SK-N-SH (cell line): Measurements from ENCODE around the gene COL24A1. TPM values are rescaled to one million over a fixed set of nuclear protein-coding genes. Genes with fewer than 3 reads are reported as not detected.

Experiments used
- CTCF ChIA-PET: fragments of 300-600, 350-600 bp; formaldehyde crosslinking; extraction: SDS; loops from one replicate; lab custom pipeline; 2021; lab: Yijun Ruan, JAX
- POLR2A ChIA-PET: fragments of 350-600 bp; sonication (Branson Sonifier 250); formaldehyde crosslinking; extraction: SDS; loops from one replicate; lab custom pipeline; 2020; ENCODE audit warnings: antibody characterized with exemption, inconsistent platforms; lab: Yijun Ruan, JAX
- DNase-seq: peaks from one replicate; pipeline ENCODE4 v3.0.0; 2012
- H2AFZ ChIP-seq: fragments of 200-600 bp; sonication (generic); 2 replicates; pipeline ENCODE4 v1.8.1; 2016; ENCODE audit warnings: antibody characterized with exemption, mild to moderate bottlenecking, low read depth
- H3F3A ChIP-seq: fragments of 200-600 bp; sonication (generic); replicated peaks from 2 replicates; pipeline ENCODE3; 2016; ENCODE audit warnings: antibody characterized with exemption, mild to moderate bottlenecking; ENCODE audit not compliant: insufficient read depth
- H3K27ac ChIP-seq, 2 experiments: fragments of 200-500 bp in 1 of 2; fragments of 200-600 bp in 1 of 2; sonication (Bioruptor generic) in 1 of 2; sonication (generic), shearing (Covaris generic) in 1 of 2; 2 replicates each; pipeline versions ENCODE4 v1.5.1 to v1.6.1; 2014 to 2016; ENCODE audit warnings: low read depth in 2 of 2, inconsistent platforms in 1 of 2, low read length in 1 of 2, mild to moderate bottlenecking in 1 of 2, mixed read lengths in 1 of 2
- H3K27me3 ChIP-seq: fragments of 200-600 bp; sonication (generic), shearing (Covaris generic); 2 replicates; pipeline ENCODE4 v1.6.1; 2016; ENCODE audit warnings: mixed run types; ENCODE audit not compliant: insufficient read depth
- H3K36me3 ChIP-seq, 2 experiments: fragments of 200-500 bp in 1 of 2; fragments of 200-600 bp in 1 of 2; sonication (Bioruptor generic) in 1 of 2; sonication (generic) in 1 of 2; replicated peaks in 1 of 2; 2 replicates each; pipeline versions ENCODE3 to v1.5.1; 2014 to 2016; ENCODE audit warnings: low read length in 1 of 2, mild to moderate bottlenecking in 1 of 2; ENCODE audit not compliant: insufficient read depth in 2 of 2, control insufficient read depth in 1 of 2
- H3K4me1 ChIP-seq, 2 experiments: fragments of 200-500 bp in 1 of 2; fragments of 200-600 bp in 1 of 2; sonication (Bioruptor generic) in 1 of 2; sonication (generic), shearing (Covaris generic) in 1 of 2; 2 replicates each; pipeline versions ENCODE4 v1.5.1 to v1.6.1; 2014 to 2016; ENCODE audit warnings: low read depth in 1 of 2, low read length in 1 of 2, mixed run types in 1 of 2; ENCODE audit not compliant: insufficient read depth in 2 of 2, control insufficient read depth in 1 of 2
- H3K4me2 ChIP-seq: fragments of 200-600 bp; sonication (generic), shearing (Covaris generic); 2 replicates; pipeline ENCODE4 v1.6.1; 2017; ENCODE audit warnings: mixed run types
- H3K4me3 ChIP-seq, 2 experiments: fragments of 200-500 bp in 1 of 2; fragments of 200-600 bp in 1 of 2; sonication (Bioruptor generic) in 1 of 2; sonication (generic), shearing (Covaris generic) in 1 of 2; 2 replicates each; pipeline versions ENCODE4 v1.5.1 to v1.8.1; 2014 to 2016; ENCODE audit warnings: low read depth in 2 of 2, inconsistent platforms in 1 of 2, low read length in 1 of 2, mild to moderate bottlenecking in 1 of 2, mixed read lengths in 1 of 2, moderate library complexity in 1 of 2
- H3K79me2 ChIP-seq: fragments of 200-600 bp; sonication (generic); 2 replicates; pipeline ENCODE4 v1.8.1; 2017; ENCODE audit warnings: mild to moderate bottlenecking; ENCODE audit not compliant: insufficient read depth
- H3K9ac ChIP-seq: fragments of 200-600 bp; sonication (generic); 2 replicates; pipeline ENCODE4 v1.6.1; 2017; ENCODE audit warnings: mixed run types
- H3K9me2 ChIP-seq: fragments of 200-600 bp; sonication (generic); 2 replicates; pipeline ENCODE4 v1.6.1; 2017; ENCODE audit warnings: mixed run types
- H3K9me3 ChIP-seq: fragments of 200-600 bp; sonication (generic); 2 replicates; pipeline ENCODE4 v1.6.1; 2017; ENCODE audit warnings: mixed run types, mild to moderate bottlenecking, moderate library complexity
- H4K20me1 ChIP-seq: fragments of 200-600 bp; sonication (generic); 2 replicates; pipeline ENCODE4 v1.6.1; 2017; ENCODE audit warnings: mild to moderate bottlenecking, mixed run types; ENCODE audit not compliant: insufficient read depth
- EP300 ChIP-seq, 2 experiments: IDR thresholded peaks; 2 replicates each; pipeline versions ENCODE4 v1.4.0 to v1.6.1; 2012; ENCODE audit warnings: borderline replicate concordance in 1 of 2, low read depth in 1 of 2, low read length in 1 of 2
- EZH2phosphoT487 ChIP-seq: fragments of 200-600 bp; sonication (generic); IDR thresholded peaks from 2 replicates; pipeline ENCODE4 v1.6.1; 2017; ENCODE audit warnings: low read depth, mixed run types, mild to moderate bottlenecking, antibody characterized with exemption, moderate library complexity, borderline replicate concordance
- FOXM1 ChIP-seq: IDR thresholded peaks from 2 replicates; pipeline ENCODE4 v1.4.0; 2012; ENCODE audit warnings: low read depth, mild to moderate bottlenecking
- IRF3 ChIP-seq: fragments of 150-350 bp; IDR thresholded peaks from 2 replicates; pipeline ENCODE4 v1.6.1; 2016; ENCODE audit warnings: mild to moderate bottlenecking, low read depth, low read length
- NFIC ChIP-seq: IDR thresholded peaks from 2 replicates; pipeline ENCODE4 v1.4.0; 2012; ENCODE audit warnings: borderline replicate concordance
- REST ChIP-seq: IDR thresholded peaks from 2 replicates; pipeline ENCODE4 v1.6.1; 2012; ENCODE audit warnings: mild to moderate bottlenecking, low read depth, low read length, moderate library complexity
- RXRA ChIP-seq: IDR thresholded peaks from 2 replicates; pipeline ENCODE4 v1.4.0; 2012; ENCODE audit warnings: low read depth, mild to moderate bottlenecking, borderline replicate concordance
- SMC3 ChIP-seq: IDR thresholded peaks from 2 replicates; pipeline ENCODE4 v1.6.1; 2012; ENCODE audit warnings: low read depth, low read length, improper control_type of control experiment
- TEAD4 ChIP-seq: IDR thresholded peaks from 2 replicates; pipeline ENCODE4 v1.4.0; 2012; ENCODE audit warnings: mild to moderate bottlenecking, borderline replicate concordance; ENCODE audit not compliant: insufficient read depth
- ZBTB33 ChIP-seq: IDR thresholded peaks from 2 replicates; pipeline ENCODE4 v1.4.0; 2012; ENCODE audit warnings: low read depth, borderline replicate concordance
- WGBS: methylation state at CpG from one replicate; pipeline ENCODE4 v1.1.6; 2017; ENCODE audit warnings: low lambda C conversion rate; 5-methylcytosine and 5-hydroxymethylcytosine counted together
- polyA plus RNA-seq, 3 experiments: library from polyadenylated mRNA; depleted of rRNA; stranded (reverse); fragments of >200 nt; gene quantifications; 2 replicates each; pipeline ENCODE4 v1.2.3, GENCODE V29; 2012

COL24A1 gene
- polyA plus RNA-seq, 1 of the 3 experiments (the other 2 are of a cell fraction), result not detected

- 5% methylated on average over 2 of the region's 2 CpGs for WGBS
- Histone ChIP-seq H3K27me3 (peaks cover 12% of the 10 kb centered on the region; the same call in 1 of the 2 replicates), H3K27ac (no peak overlapping the region), H3K9ac (no peak overlapping the region), H4K20me1 (no peaks in the 10 kb centered on the region), H3K36me3 (no peaks in the 10 kb centered on the region), H3K79me2 (no peaks in the 10 kb centered on the region), H3K4me3 (no peak overlapping the region), H3K4me2 (no peak overlapping the region), H3K4me1 (0 out of 4 replicates have a peak, but pooled peaks cover 0 to 9% of the 10 kb centered on the region in 2 experiments), H3K9me3 (peaks cover 3% of the 10 kb centered on the region; the same call in 1 of the 2 replicates), H2AFZ (no peak overlapping the region), H3F3A (peaks cover 15% of the 10 kb centered on the region), H3K9me2 (0 out of 2 replicates have a peak, but pooled peaks cover 2% of the 10 kb centered on the region)
- POLR2A ChIA-PET, result no interaction called here
- no peak for DNase-seq
- CTCF ChIA-PET, result interaction anchor here (0.6 kb wide), 1 partner anchor 842 kb away, joined by 3 read pairs; no protein-coding TSS in a partner anchor
- TF ChIP-seq FOXM1 (no peak), RXRA (no peak), TEAD4 (no peak), SMC3 (no peak), EP300 (IDR thresholded peaks at IDR 0.05; ENCODE audit: borderline replicate concordance in 1 of 2, low read depth in 1 of 2, low read length in 1 of 2) (no peak), IRF3 (no peak), ZBTB33 (no peak), NFIC (no peak), REST (no peak), EZH2phosphoT487 (no peak)
Measured at GRCh38 chr1:85847356-85847755, 309.2 kb downstream of the COL24A1 start.
